Activated CD4-positive, alpha-beta T cell treated with anti-CD3 and anti-CD28 coated beads, Interleukin-2, amount 50 U/mL, for 48 hours (primary cell): ENCODE data around the gene ARMC5.

Experiments
- DNase-seq, 2 experiments: peaks; one replicate each; pipeline ENCODE4 v3.0.0-alpha.2; 2020

ARMC5 gene

DNA sequence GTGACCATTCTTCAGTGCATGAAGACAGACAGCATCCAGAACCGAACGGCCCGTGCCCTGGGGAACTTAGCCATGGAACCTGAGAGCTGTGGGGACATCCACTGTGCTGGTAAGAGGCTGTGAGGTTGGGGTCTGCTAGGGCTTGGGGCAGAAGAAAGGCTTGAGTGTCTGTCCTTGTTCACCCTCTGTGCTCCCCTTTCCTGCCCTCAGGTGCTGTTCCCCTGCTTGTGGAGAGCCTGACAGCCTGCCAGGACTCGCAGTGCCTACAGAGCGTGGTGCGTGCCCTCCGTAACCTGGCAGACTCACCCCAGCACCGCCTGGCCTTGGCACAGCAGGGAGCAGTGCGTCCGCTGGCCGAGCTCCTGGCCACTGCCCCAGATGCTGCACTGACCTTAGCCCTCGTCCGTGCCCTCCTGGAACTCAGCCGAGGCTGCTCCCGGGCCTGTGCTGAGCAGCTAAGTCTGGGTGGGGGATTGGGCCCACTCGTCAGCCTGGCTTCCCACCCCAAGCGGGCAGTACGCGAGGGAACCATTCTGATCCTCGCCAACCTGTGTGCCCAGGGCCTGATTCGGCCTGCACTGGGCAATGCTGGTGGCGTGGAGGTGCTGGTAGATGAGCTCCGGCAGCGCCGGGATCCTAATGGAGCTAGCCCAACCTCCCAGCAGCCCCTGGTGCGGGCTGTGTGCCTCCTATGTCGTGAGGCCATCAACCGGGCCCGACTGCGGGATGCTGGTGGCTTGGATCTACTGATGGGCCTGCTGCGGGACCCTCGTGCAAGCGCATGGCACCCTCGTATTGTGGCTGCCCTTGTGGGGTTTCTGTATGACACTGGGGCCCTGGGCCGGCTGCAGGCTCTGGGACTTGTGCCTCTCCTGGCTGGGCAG is 2.9 kb downstream of the ARMC5 start:
- no peak for DNase-seq

DNA sequence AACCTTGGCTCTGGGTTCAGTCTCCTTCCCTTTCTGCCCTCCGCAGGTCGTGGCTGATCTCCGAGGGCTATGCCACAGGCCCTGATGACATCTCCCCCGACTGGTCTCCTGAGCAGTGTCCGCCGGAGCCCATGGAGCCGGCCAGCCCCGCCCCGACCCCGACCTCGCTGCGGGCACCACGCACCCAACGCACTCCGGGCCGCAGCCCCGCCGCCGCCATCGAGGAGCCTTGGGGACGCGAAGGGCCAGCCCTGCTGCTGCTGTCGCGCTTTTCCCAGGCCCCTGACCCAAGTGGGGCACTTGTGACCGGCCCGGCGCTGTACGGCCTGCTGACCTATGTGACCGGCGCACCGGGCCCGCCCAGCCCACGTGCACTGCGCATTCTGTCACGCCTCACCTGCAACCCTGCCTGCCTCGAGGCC is 5.1 kb downstream of the ARMC5 start:
- DNase-seq = no peak

DNA sequence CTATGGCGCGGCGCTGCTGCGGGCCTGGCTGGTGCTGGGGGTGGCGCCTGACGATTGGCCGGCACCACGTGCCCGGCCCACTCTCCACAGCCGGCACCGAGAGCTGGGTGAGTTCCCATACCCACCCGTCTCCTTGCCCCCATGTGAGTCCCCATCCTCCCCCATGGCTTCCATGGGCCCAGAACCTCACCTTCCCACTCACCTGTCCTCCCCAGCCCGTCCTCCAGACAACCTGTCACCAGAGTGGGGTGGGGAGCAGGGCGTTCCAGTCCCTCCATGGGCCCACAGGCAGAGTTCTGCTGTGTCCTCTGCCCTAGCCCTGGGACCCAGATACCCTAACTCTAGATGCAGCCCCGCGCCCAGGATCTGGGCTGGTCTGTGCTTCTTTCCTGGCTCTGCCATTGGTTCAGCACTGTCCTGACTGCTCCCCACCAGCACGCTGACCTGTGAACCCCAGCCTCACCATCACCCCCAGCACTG is 5.5 kb downstream of the ARMC5 start:
- no peak for DNase-seq

- no peak for DNase-seq
Measured at GRCh38 chr16:31465788-31466370, 6.6 kb downstream of the ARMC5 start.

DNA sequence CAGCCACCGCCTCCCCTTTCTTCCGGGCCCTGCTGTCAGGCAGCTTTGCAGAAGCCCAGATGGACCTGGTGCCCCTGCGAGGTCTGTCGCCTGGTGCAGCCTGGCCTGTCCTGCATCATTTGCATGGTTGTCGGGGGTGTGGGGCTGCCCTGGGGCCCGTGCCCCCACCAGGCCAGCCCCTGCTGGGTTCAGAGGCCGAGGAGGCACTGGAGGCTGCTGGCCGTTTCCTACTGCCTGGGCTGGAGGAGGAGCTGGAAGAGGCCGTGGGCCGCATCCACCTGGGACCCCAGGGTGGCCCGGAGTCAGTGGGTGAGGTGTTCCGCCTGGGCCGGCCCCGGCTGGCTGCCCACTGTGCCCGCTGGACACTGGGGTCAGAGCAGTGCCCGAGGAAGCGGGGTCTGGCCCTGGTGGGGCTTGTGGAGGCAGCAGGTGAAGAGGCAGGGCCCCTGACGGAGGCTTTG is 7.1 kb downstream of the ARMC5 start:
- no peak for DNase-seq

DNA sequence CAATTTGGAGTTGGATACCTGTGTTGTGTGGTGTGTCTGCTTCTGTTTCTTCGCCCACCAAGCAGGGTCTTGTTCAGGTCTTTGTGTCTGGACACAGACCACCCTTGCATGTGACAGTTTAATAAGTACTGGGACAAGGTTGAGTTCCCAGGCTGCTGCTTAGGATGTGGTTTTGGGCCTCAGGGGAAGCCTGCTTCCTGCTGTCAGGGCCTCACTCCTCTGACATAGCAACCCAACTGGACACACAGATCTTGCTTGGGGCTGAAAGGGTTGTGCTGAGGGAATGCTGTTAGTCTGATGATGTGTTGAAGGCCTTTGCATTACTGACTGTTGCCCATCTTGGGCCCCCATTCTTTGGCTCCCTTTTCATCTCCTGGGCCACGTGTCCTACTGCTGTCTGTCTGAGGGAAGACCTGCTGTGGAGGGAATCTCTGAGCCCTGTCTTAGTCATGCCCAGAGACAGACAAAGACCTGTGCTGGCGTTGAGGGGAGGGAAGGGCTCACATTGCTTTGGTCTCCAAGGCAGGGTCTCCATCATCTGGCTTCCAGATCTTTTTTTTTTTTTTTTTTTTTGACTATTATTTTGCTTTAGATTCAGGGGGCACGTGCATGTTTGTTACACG is 8.0 kb downstream of the ARMC5 start:
- DNase-seq = no peak

GRCh38 chr16:31467858-31468257 is 8.6 kb downstream of the ARMC5 start:
- DNase-seq = no peak

DNA sequence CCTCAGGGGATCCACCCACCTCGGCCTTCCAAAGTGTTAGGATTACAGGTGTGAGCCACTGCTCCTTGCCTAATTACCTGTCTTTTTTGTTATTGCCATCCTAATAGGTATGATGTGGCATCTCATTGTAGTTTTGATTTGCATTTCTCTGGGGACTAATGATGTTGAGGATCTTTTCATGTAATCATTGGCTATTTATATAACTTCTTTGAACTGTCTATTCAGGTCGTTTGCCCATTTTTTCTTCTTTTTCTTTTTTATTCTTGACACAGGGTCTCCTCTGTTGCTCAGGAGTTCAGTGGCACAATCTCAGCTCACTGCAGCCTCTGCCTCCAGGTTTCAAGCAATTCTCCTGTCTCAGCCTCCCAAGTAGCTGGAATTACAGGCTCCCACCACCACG is 11.3 kb downstream of the ARMC5 start:
- DNase-seq = no peak

DNA sequence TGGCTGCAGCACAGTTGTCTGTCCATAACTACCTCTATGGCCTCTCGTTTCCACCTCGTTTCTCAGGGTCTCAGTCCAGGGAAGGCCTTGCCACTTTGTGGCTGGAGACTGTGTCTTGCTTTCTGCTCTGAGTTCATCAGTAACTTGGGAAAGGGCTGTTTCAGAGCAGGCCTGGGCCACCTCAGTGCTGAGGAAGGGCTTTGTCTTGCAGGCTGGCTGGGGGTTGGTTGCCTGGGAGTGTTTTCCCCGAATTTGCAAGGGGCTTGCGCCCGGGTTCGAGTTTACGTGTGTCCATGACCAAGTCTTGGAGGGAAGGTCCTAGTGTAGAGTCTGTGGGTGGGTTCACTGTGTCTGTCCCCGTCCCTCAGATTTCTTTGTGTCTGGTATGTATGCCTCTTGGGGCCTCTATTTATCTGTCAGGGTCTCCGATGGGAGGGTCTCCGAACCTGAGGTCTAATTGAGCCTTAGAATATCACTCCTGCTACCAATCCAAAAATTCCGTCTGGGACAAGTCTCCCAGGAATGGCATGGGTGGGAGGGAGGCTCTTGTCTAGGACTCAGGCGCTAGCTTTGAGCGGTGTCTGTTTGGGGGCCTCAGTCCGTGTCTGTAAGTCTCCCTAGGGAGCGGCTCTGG is 12.1 kb downstream of the ARMC5 start:
- DNase-seq = no peak

GRCh38 chr16:31471875-31472708 is 12.8 kb downstream of the ARMC5 start, which contains the start of gene TGFB1I1:
Gene TGFB1I1 (plus strand): TSS chr16:31472152. CDS start chr16:31472189, 37 bp downstream.
- no peak for DNase-seq

- peak; percentile 50 to 52 for DNase-seq
Measured at GRCh38 chr16:31472709-31473203, 13.5 kb downstream of the ARMC5 start.

DNA sequence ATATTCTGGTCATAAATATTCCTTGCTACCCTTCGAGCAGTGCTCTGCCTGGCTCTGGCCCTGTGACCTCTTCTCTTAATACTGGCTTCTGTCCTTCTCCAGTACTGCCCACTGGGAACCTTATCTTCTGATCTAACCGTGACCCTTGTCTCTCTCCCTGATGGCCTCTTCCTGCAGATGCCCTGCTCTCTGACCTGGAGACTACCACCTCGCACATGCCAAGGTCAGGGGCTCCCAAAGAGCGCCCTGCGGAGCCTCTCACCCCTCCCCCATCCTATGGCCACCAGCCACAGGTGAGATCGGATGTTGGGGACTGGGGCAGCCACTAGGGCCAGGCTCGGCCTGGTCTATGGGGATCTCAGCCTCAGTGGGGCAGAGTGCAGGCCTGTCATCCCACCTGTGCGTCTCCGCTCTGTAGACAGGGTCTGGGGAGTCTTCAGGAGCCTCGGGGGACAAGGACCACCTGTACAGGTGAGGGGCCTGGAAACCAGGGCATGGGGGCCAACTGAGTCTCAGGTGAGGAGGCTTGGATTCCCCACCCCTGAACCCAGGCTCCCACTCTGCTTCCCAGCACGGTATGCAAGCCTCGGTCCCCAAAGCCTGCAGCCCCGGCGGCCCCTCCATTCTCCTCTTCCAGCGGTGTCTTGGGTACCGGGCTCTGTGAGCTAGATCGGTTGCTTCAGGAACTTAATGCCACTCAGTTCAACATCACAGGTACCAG is 14.1 kb downstream of the ARMC5 start:
- DNase-seq = no peak

GRCh38 chr16:31474173-31474714 is 14.9 kb downstream of the ARMC5 start:
- no peak for DNase-seq

DNA sequence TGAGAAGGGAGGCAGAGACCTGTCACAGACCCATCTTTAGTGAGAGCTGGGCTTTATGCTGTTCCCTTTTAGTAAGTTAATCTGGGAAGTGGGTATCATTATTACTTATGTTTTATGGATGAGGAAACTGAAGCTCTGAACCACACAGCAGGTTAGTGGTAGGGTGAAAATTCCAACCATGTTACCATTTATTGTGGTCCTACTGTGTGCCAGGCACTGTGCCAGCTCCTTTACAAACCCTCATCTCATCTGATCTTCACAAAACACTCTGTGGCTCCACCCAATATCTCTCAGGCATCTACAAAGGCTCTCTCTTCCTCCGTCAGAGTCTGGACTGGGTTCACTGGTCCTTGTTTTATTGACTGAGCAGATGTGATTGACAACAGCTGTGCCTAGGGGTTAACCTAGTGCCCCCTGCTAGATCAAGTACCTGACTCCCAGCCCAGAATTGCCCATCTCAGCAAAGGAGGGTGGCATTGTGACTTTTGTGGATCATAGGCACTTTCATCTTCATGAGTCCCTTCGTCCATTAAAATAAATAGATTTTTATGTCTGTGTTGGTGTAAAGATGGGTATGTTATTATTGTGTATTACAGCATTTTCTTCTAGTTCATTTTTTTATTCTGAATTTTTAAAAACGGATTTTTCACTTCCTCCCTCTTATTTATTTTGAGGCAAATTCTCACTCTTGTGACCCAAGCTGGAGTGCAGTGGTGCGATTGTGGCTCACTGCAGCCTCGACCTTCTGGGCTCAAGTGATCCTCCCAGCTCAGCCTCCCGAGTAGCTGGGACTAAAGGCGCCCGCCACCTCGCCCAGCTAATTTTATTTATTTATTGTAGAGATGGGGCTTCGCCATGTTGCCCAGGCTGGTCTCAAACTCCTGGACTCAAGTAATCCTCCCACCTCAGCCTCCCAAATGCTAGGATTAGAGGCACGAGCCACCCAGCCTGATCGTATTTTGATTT is 15.8 kb downstream of the ARMC5 start:
- DNase-seq = no peak

GRCh38 chr16:31475946-31476302 is 16.6 kb downstream of the ARMC5 start:
- DNase-seq = no peak

- peak; percentile 92 to 94 for DNase-seq
Measured at GRCh38 chr16:31476303-31477219, 17.3 kb downstream of the ARMC5 start.

DNA sequence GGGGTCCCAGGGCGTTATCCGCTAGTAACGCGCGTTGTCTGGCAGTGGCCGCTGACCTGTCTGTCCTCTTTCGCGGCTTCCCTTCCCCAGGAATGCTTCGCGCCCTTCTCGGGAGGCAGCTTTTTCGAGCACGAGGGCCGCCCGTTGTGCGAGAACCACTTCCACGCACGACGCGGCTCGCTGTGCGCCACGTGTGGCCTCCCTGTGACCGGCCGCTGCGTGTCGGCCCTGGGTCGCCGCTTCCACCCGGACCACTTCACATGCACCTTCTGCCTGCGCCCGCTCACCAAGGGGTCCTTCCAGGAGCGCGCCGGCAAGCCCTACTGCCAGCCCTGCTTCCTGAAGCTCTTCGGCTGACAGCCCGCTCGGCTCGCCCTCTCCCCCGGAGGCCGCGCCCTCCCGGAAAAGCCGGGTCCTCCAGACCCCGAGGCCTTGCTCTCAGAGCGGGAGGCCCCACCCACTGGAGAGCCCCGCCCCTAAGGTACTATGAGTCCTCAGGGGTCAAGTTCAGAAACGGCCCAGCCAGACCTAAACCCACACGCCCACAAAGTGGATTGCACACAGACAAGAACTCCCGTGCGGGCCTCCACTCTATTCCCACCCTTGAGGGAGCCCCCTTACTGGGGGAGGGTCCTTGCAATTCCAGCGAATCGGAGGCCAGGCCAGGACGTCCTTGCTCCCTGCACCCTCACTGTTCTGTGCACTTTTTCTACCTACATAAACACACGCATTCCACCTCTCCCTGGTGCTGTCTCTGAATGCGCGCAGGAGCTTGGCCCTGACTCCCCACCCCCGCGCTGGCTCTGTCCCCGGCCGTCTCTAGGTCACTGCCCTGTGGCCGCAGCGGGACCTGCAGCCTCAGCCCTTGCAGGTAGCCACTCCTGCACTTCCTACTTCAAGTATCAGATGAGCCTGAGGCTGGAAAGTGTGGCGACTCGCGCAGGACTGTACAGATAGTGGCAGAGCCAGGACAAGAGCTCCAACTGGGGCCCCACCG is 18.2 kb downstream of the ARMC5 start:
- DNase-seq = peak; percentile 41 to 50
